ENCODE measurements around the gene EXD1.

DNA sequence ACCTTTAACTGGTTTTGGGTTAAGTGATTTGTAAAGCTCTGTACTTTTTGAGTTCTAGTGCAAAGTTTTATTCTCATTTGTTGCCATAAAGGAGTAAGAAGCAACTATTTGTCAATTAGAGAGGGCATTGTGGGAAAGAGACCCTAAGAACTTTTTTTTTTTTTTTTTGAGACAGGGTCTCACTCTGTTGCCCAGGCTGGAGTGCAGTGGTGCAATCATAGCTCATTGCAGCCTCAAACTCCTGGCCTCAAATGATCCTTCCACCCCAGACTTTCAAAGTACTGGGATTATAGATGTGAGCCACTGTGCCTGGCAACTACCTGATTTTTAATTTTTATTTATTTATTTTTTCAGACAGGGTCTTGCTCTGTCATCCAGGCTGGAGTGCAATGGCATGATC lies 5.4 kb upstream of the EXD1 start:
- TF ChIP-seq, protein P1, sequence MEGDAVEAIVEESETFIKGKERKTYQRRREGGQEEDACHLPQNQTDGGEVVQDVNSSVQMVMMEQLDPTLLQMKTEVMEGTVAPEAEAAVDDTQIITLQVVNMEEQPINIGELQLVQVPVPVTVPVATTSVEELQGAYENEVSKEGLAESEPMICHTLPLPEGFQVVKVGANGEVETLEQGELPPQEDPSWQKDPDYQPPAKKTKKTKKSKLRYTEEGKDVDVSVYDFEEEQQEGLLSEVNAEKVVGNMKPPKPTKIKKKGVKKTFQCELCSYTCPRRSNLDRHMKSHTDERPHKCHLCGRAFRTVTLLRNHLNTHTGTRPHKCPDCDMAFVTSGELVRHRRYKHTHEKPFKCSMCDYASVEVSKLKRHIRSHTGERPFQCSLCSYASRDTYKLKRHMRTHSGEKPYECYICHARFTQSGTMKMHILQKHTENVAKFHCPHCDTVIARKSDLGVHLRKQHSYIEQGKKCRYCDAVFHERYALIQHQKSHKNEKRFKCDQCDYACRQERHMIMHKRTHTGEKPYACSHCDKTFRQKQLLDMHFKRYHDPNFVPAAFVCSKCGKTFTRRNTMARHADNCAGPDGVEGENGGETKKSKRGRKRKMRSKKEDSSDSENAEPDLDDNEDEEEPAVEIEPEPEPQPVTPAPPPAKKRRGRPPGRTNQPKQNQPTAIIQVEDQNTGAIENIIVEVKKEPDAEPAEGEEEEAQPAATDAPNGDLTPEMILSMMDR (IDR thresholded peaks at IDR 0.05) = no peak
- TF ChIP-seq POLR2AphosphoS5 (IDR thresholded peaks at IDR 0.05) = no peak
